ENCODE measurements around the gene MRPS10.

The MRPS10 gene

DNA sequence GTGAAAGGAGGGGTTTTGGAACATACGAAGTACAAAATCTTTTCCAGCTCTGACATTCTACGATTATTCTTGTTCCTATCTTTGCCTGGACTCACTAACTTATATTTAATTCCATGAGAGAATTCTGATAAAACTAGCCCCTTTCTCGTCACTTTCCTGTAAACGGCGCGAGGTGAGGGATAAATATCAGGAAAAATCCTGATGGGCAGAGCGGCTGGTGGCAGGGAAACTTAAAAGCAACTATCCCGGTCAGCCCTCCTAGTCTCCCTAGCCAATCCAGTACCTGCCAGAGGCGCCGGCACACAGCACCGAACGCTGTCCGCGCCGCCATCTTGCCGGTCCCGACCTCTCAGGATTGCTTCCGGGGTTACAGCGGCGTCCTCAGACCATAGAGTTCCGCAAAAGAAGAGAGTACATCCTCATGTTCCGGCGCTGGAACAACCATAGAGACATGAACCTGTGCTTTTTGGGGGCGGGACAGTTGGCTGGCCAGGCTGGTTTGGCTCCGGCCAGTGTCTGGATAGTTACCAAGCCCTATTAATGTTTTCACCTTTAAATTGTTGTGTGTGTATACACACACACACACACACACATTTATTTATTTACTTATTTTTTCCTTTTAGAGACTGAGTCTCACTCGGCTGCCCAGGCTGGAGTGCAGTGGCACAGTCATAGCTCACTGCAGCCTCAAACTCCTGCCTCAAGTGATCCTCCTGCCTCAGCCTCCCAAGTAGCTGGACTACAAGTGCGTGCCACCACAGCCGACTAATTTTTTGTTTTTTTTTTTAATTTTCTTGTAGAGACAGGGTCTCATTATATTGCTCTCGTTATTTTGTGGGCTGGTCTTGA, at the start of gene MRPS10:
Gene MRPS10 (minus strand): TSS at position 343 of the 849 bp plus-strand sequence. CDS start 12 bp downstream, at position 331.
- Mint-ChIP-seq H3K4me1 (peaks cover 26% of the 10 kb centered on the region), H3K27ac (peak within 1 kb of the TSS; percentile 98), H3K36me3 (peaks cover 29% of the 10 kb centered on the region), H3K4me3 (peak within 1 kb of the TSS; percentile 97), H3K9me3 (no peaks in the 10 kb centered on the region)
- DNase-seq (ENCODE audit: low spot score in 2 of 2) (peak; percentile 75 to 90), ATAC-seq (peak; percentile 100)

- Mint-ChIP-seq H3K27ac (no peak overlapping the region), H3K4me3 (no peak overlapping the region), H3K4me1 (peaks cover 37% of the 10 kb centered on the region), H3K9me3 (no peaks in the 10 kb centered on the region), H3K36me3 (peaks cover 63% of the 10 kb centered on the region)
- DNase-seq (ENCODE audit: low spot score in 2 of 2), result no peak
- no peak for ATAC-seq
These were observed 48.9 kb upstream of the MRPS10 start for GRCh38 chr6:42266538-42266937.

- no peak overlapping the region for H3K4me3 Mint-ChIP-seq
- peaks cover 41% of the 10 kb centered on the region for H3K4me1 Mint-ChIP-seq
- no peaks in the 10 kb centered on the region for H3K9me3 Mint-ChIP-seq
- no peak for DNase-seq (ENCODE audit: low spot score in 2 of 2)
- H3K27ac Mint-ChIP-seq, result peak overlapping the region; percentile 12
- no peak for ATAC-seq
- peaks cover 63% of the 10 kb centered on the region for H3K36me3 Mint-ChIP-seq
These were observed 47.3 kb upstream of the MRPS10 start for GRCh38 chr6:42264852-42265390.

GRCh38 chr6:42264162-42264851, 46.6 kb upstream of the MRPS10 start:
- peaks cover 35% of the 10 kb centered on the region for H3K4me1 Mint-ChIP-seq
- ATAC-seq (no peak), DNase-seq (ENCODE audit: low spot score in 2 of 2) (no peak)
- no peaks in the 10 kb centered on the region for H3K9me3 Mint-ChIP-seq
- H3K27ac Mint-ChIP-seq, result peak overlapping the region; percentile 86
- H3K36me3 Mint-ChIP-seq, result peaks cover 58% of the 10 kb centered on the region
- no peak overlapping the region for H3K4me3 Mint-ChIP-seq

DNA sequence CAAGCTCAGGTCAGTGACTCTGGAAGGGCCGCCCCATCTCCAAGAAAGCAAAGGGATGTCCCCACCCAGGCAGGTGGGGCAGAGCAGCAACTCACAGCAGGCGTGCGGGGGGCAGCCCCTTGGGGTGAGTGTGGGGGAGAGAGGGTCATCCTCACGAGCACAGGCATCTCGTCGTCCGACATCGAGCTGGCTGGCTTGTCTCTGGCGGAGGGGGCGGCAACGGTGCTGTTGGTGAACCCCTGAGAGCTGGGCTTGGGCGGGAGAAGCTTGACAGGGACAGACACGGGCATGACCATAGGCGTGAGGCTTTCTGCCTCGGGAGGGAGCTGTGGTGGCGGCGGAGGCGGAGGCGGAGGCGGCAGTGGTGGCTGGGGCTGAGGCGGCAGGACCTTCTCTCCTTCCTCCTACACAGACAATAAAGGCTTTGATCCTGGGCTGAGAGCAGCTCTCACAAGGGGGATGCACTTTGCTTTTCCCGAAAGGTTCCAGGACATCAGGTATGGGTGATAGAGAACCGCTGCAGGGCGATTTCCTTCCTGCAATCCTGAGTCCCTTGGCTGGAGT, 45.6 kb upstream of the MRPS10 start:
- Mint-ChIP-seq H3K4me3 (no peak overlapping the region), H3K4me1 (peaks cover 30% of the 10 kb centered on the region), H3K9me3 (no peaks in the 10 kb centered on the region), H3K36me3 (peaks cover 54% of the 10 kb centered on the region), H3K27ac (peak overlapping the region; percentile 86)
- DNase-seq (ENCODE audit: low spot score in 2 of 2) (no peak), ATAC-seq (no peak)

DNA sequence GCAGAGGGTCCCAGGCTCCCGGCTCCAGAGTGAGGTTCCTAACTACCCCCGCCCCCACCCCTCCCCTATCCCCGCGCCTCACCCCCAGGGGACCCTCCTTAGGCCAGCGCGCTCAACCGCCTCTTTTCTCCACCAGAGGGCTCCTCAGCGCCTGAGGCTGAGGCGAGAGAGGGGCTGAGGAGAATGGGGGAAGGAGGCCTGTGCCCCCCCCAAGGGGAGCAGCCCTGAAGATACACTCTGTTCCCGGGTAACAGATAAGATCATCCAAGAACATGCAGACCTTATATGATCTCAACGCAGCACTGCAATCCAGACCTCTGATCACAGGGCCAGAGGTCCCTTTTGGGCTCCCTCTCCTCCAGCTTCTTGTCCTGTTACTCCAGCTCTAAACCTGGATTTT, 43.3 kb upstream of the MRPS10 start:
- ATAC-seq (peak; percentile 76), DNase-seq (ENCODE audit: low spot score in 2 of 2) (peak in 1 of 2 donors; percentile 26)
- Mint-ChIP-seq H3K4me3 (no peak overlapping the region), H3K27ac (peak overlapping the region; percentile 86), H3K4me1 (peaks cover 22% of the 10 kb centered on the region), H3K9me3 (no peaks in the 10 kb centered on the region), H3K36me3 (peaks cover 57% of the 10 kb centered on the region)

GRCh38 chr6:42260396-42260888, 42.8 kb upstream of the MRPS10 start:
- H3K27ac Mint-ChIP-seq, result peak overlapping the region; percentile 86
- DNase-seq (ENCODE audit: low spot score in 2 of 2), result no peak
- H3K4me3 Mint-ChIP-seq, result no peak overlapping the region
- peak; percentile 53 for ATAC-seq
- peaks cover 22% of the 10 kb centered on the region for H3K4me1 Mint-ChIP-seq
- peaks cover 62% of the 10 kb centered on the region for H3K36me3 Mint-ChIP-seq
- H3K9me3 Mint-ChIP-seq, result no peaks in the 10 kb centered on the region

- Mint-ChIP-seq H3K4me1 (peaks cover 26% of the 10 kb centered on the region), H3K4me3 (no peak overlapping the region), H3K36me3 (peaks cover 68% of the 10 kb centered on the region), H3K27ac (peak overlapping the region; percentile 86), H3K9me3 (no peaks in the 10 kb centered on the region)
- no peak for DNase-seq (ENCODE audit: low spot score in 2 of 2)
- no peak for ATAC-seq
These were observed 42.3 kb upstream of the MRPS10 start for GRCh38 chr6:42259841-42260395.

GRCh38 chr6:42259286-42259685, 41.6 kb upstream of the MRPS10 start:
- Mint-ChIP-seq H3K9me3 (no peaks in the 10 kb centered on the region), H3K36me3 (peaks cover 74% of the 10 kb centered on the region), H3K4me1 (peaks cover 31% of the 10 kb centered on the region), H3K27ac (peak overlapping the region; percentile 17), H3K4me3 (no peak overlapping the region)
- ATAC-seq, result no peak
- no peak for DNase-seq (ENCODE audit: low spot score in 2 of 2)

DNA sequence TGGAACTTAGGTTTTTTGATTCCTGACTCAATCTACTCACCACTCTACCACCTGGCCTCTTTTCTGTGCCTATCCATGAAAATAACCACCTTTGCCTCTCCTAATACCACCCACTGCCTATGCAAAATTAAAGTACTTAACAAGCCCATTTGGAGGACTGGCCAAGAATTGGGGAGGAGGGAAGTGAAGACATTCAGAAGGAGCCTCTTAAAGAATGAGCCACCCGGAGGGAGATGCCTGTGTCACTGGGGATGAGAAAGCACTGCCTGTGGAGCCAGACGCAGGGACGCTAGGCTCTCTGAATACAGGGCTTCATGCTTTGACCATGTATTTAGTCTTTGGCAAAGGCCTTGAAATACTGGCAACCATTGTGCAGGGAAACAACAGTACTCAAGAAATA, 40.0 kb upstream of the MRPS10 start:
- no peaks in the 10 kb centered on the region for H3K9me3 Mint-ChIP-seq
- no peak overlapping the region for H3K4me3 Mint-ChIP-seq
- peak overlapping the region; percentile 86 for H3K27ac Mint-ChIP-seq
- H3K4me1 Mint-ChIP-seq, result peaks cover 26% of the 10 kb centered on the region
- no peak for DNase-seq (ENCODE audit: low spot score in 2 of 2)
- peaks cover 76% of the 10 kb centered on the region for H3K36me3 Mint-ChIP-seq
- ATAC-seq, result no peak

- Mint-ChIP-seq H3K27ac (peak overlapping the region; percentile 86), H3K4me3 (no peak overlapping the region)
- no peak for DNase-seq (ENCODE audit: low spot score in 2 of 2)
These were observed 39.4 kb upstream of the MRPS10 start for GRCh38 chr6:42257063-42257462.

DNA sequence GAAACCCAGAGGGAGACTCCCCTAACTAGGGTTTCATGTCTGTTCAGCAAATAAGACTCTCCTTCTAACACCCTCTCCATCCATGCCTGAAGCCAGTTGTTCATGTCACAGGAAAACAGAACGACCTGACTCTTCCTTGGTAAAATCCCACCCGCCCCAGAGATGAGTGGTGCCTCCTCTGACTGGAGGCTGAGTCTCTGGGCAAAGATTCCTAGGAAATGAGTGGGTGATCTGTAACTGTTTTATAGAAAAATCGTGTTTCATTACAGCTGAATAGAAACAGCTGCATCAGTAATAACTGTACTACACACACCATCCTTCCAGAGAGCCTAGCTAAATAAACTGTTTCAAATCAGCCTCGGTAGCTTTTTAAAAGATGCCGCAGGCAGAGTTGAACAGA, 37.4 kb upstream of the MRPS10 start:
- H3K27ac Mint-ChIP-seq, result peak overlapping the region; percentile 86
- H3K9me3 Mint-ChIP-seq, result no peaks in the 10 kb centered on the region
- H3K36me3 Mint-ChIP-seq, result peaks cover 89% of the 10 kb centered on the region

More at GRCh38 chr6:42257063-42257462, 39.4 kb upstream of the MRPS10 start:
- H3K36me3 Mint-ChIP-seq, result peaks cover 76% of the 10 kb centered on the region
- ATAC-seq, result no peak
- H3K9me3 Mint-ChIP-seq, result no peaks in the 10 kb centered on the region
- H3K4me1 Mint-ChIP-seq, result peaks cover 29% of the 10 kb centered on the region

GRCh38 chr6:42254505-42254904, 36.8 kb upstream of the MRPS10 start:
- Mint-ChIP-seq H3K27ac (peak overlapping the region; percentile 86), H3K4me1 (peaks cover 18% of the 10 kb centered on the region), H3K9me3 (no peaks in the 10 kb centered on the region), H3K36me3 (peaks cover 92% of the 10 kb centered on the region), H3K4me3 (no peak overlapping the region)
- ATAC-seq (no peak), DNase-seq (ENCODE audit: low spot score in 2 of 2) (no peak)

More for the DNA sequence above, 37.4 kb upstream of the MRPS10 start:
- H3K4me3 Mint-ChIP-seq, result no peak overlapping the region
- DNase-seq (ENCODE audit: low spot score in 2 of 2) (no peak), ATAC-seq (no peak)
- H3K4me1 Mint-ChIP-seq, result peaks cover 18% of the 10 kb centered on the region

GRCh38 chr6:42251911-42252637, 34.4 kb upstream of the MRPS10 start:
- no peak overlapping the region for H3K4me3 Mint-ChIP-seq

More at GRCh38 chr6:42251911-42252637, 34.4 kb upstream of the MRPS10 start:
- H3K4me1 Mint-ChIP-seq, result peaks cover 18% of the 10 kb centered on the region
- ATAC-seq (no peak), DNase-seq (ENCODE audit: low spot score in 2 of 2) (no peak)
- H3K9me3 Mint-ChIP-seq, result no peaks in the 10 kb centered on the region
- peaks cover 99% of the 10 kb centered on the region for H3K36me3 Mint-ChIP-seq
- H3K27ac Mint-ChIP-seq, result peak overlapping the region; percentile 44
